Epithelial cell of proximal tubule (primary cell): ENCODE measurements around the gene UBA1. TPM values are rescaled to one million over a fixed set of nuclear protein-coding genes. Genes with fewer than 3 reads are reported as not detected.

Experiments used
- DNase-seq: peaks from one replicate; pipeline ENCODE4 v3.0.0-alpha.2; 2011; ENCODE audit warnings: low read depth
- H3K4me3 ChIP-seq: 2 replicates; pipeline ENCODE4 v1.5.1; 2011; ENCODE audit warnings: low read depth, mild to moderate bottlenecking, low read length
- CTCF ChIP-seq: conservative IDR thresholded peaks from 2 replicates; pipeline ENCODE4 v1.5.1; 2012; ENCODE audit warnings: low read depth, mild to moderate bottlenecking, low read length
- total RNA-seq: library from RNA; depleted of rRNA; stranded (reverse); fragments of >200 nt; gene quantifications from 2 replicates; pipeline ENCODE4 v1.2.3, GENCODE V29; 2015

The UBA1 gene
- total RNA-seq, 1 donor from 2014 or later = 161 TPM

DNA sequence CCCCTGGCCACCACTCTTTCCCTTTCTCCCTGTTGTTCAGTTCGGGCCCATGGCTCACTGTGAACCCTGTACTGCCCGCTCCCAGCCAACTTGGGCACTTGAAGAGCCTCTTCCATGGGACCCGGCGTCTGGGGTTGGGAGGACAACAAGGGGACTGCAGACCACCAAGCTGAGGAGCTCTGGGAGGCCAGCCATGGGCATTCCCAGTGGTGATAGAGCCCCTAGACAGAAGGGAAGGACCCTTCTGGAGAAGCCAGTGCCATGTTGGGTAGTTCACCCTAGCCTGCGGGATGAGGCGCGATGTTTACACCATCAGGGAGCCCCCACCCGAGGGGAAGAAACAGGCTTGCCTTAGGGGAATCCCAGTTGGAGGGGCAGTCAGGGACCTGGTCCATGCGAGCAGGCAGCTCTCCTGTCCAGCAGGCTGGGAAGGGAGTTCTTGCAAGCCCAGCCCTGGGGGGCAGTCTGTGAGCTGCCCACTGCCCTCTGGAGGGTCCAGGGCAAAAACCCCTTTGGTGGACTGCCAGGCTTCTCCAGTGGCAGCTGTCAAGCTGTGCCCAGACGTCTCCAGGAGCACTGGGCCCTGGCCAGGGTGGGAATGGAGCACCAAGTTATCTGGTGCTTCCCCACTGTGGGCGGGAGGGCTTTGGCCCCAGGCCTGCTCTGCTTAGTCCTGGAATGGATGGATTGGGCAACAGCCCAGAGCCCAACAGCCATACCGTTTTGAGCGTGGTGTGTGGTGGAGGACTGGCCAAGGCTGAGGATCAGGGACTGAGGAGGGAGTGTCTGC lies 23.7 kb upstream of the UBA1 start:
- H3K4me3 ChIP-seq = no peak overlapping the region
- no peak for TF ChIP-seq CTCF
- no peak for DNase-seq

DNA sequence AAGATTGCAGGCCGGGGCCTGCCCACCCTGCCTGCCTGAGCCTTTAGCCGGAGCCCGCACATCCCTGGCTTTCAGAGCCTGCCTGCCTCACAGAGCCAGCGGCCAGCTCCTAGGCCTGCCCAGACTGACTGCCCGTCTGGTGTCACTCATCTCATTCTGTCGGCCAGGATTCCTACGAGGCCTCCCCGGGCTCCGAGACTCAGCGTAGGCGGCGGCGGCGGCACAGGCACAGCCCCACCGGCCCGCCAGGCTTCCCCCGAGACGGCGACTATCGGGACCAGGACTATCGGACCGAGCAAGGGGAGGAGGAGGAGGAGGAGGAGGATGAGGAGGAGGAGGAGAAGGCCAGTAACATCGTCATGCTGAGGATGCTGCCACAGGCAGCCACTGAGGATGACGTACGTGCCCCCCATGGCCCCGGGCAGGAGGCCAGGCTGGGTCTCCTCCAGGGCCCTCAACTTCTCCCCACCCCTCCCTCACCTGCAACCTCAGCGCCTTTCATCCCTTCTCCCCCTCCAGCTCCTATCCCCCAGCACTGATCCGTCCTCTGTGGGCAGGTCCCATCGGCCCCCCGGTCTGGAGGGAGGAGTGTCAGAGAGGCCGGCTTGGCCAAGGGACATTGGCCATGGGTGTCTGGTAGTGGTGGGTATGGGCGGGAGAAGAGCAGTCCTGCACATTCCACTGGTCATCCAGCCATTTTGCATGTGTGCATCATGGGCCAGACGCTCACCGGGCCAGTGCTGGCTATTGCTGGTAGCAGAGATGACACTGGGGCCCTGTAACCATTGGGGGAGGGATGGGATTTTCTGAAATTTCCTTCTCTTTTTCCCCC lies 22.6 kb upstream of the UBA1 start:
- no peak overlapping the region for H3K4me3 ChIP-seq
- no peak for TF ChIP-seq CTCF
- no peak for DNase-seq

DNA sequence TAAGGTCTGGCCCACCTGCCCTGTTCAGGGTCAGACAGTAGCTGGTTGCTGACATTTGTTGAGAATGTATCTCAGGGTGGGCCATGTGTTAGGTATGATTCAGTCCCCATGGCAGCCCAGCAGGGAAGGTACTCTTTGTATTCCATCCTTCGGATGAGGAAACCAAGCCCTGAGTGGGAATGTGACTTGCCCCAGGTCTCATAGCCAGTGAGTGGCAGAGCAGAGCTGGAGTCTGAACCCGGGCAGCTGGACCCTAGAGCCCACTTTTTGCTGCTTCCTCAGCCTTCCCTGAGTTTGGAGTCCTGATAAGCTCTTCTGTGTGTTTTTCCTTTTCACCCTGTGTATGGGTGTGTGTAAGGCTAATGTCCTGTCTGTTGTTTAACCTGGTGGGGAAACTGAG lies 21.6 kb upstream of the UBA1 start:
- no peak for DNase-seq
- H3K4me3 ChIP-seq = no peak overlapping the region
- TF ChIP-seq CTCF = no peak

GRCh38 chrX:47172549-47172948 lies 21.1 kb upstream of the UBA1 start:
- no peak for TF ChIP-seq CTCF
- DNase-seq = no peak
- no peak overlapping the region for H3K4me3 ChIP-seq

- no peak for DNase-seq
- H3K4me3 ChIP-seq = no peak overlapping the region
- no peak for TF ChIP-seq CTCF
These were observed 20.4 kb upstream of the UBA1 start for GRCh38 chrX:47172971-47173792.

DNA sequence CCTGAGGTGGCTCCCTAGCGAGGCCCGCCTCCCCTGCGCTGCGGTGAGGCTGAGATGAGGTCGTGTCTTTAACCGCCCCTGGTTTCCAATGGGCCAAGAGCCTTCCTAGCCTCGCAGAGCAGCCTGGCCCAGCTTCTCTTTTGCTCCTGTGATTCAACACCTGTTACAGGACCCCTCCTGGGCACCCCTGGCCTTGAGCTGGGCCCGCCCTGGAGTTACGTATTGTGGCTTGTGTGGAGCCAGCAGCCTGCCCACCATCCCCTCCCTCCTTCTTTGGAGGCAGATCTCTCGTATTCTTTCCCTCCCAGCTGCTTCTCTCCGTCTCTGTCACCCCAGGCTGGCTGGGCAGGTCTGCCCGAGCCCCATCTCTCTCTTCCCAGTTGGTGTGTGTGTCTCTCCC lies 19.3 kb upstream of the UBA1 start:
- DNase-seq = no peak
- H3K4me3 ChIP-seq = no peak overlapping the region
- TF ChIP-seq CTCF = no peak
